Mesenchymal stem cell (in vitro differentiated cells and primary cell): ENCODE data around the gene TTLL11.
A peak's percentile ranks its signal among the peaks of the same experiment; 100 is the strongest.

Experiments
- DNase-seq: peaks from one replicate; pipeline ENCODE4 v3.0.0-alpha.2; 2013
- H2AFZ ChIP-seq: one replicate; pipeline ENCODE4 v1.6.1; 2013; ENCODE audit warnings: low read depth, mild to moderate bottlenecking, control low read depth, inconsistent platforms, low read length, moderate library complexity
- H2AK5ac ChIP-seq: 2 replicates; pipeline ENCODE4 v1.6.1; 2013; ENCODE audit warnings: low read length, moderate library complexity, mild to moderate bottlenecking, inconsistent platforms; ENCODE audit not compliant: severe bottlenecking
- H2BK120ac ChIP-seq: one replicate; pipeline ENCODE4 v1.6.1; 2013; ENCODE audit warnings: low read depth, mild to moderate bottlenecking, inconsistent platforms, low read length, moderate library complexity
- H2BK12ac ChIP-seq, 2 experiments: one replicate each; pipeline ENCODE4 v1.6.1; 2013; ENCODE audit warnings: inconsistent platforms in 2 of 2, low read length in 2 of 2, mild to moderate bottlenecking in 2 of 2, moderate library complexity in 2 of 2, control low read depth in 1 of 2
- H2BK15ac ChIP-seq: one replicate; pipeline ENCODE4 v1.6.1; 2013; ENCODE audit warnings: mild to moderate bottlenecking, low read depth, inconsistent platforms; ENCODE audit not compliant: poor library complexity, severe bottlenecking
- H2BK5ac ChIP-seq: 2 replicates; pipeline ENCODE4 v1.6.1; 2013; ENCODE audit warnings: low read depth, mild to moderate bottlenecking, low read length, control low read depth, inconsistent platforms; ENCODE audit not compliant: poor library complexity, severe bottlenecking
- H3K14ac ChIP-seq, 2 experiments: one replicate each; pipeline ENCODE4 v1.6.1; 2013; ENCODE audit warnings: inconsistent platforms in 2 of 2, low read length in 2 of 2, control low read depth in 1 of 2, mild to moderate bottlenecking in 1 of 2, moderate library complexity in 1 of 2
- H3K18ac ChIP-seq, 2 experiments: one replicate each; pipeline ENCODE4 v1.6.1; 2013; ENCODE audit warnings: inconsistent platforms in 2 of 2, low read length in 2 of 2, control low read depth in 1 of 2, low read depth in 1 of 2, mild to moderate bottlenecking in 1 of 2
- H3K23ac ChIP-seq, 2 experiments: one replicate each; pipeline ENCODE4 v1.6.1; 2013; ENCODE audit warnings: inconsistent platforms in 2 of 2, low read length in 2 of 2, mild to moderate bottlenecking in 2 of 2, moderate library complexity in 2 of 2, control low read depth in 1 of 2
- H3K27ac ChIP-seq: 2 replicates; pipeline ENCODE4 v1.5.1; 2013; ENCODE audit warnings: mild to moderate bottlenecking, moderate library complexity, low read length, control low read depth, inconsistent platforms; ENCODE audit not compliant: poor library complexity, severe bottlenecking
- H3K27me3 ChIP-seq, 2 experiments: 2 replicates each; pipeline versions ENCODE4 v1.6.1 to v1.7.0; 2013; ENCODE audit warnings: low read length in 2 of 2, mild to moderate bottlenecking in 2 of 2, moderate library complexity in 2 of 2, control low read depth in 1 of 2, inconsistent platforms in 1 of 2; ENCODE audit not compliant: control insufficient read depth in 1 of 2, insufficient read depth in 1 of 2
- H3K36me3 ChIP-seq, 2 experiments: 2 replicates each; pipeline versions ENCODE4 v1.6.1 to v1.7.0; 2013; ENCODE audit warnings: low read length in 2 of 2, control low read depth in 1 of 2, inconsistent platforms in 1 of 2, low read depth in 1 of 2, mild to moderate bottlenecking in 1 of 2; ENCODE audit not compliant: insufficient read depth in 2 of 2, control insufficient read depth in 1 of 2
- H3K4ac ChIP-seq, 2 experiments: one replicate each; pipeline ENCODE4 v1.6.1; 2013; ENCODE audit warnings: inconsistent platforms in 2 of 2, low read length in 2 of 2, mild to moderate bottlenecking in 2 of 2, moderate library complexity in 2 of 2, control low read depth in 1 of 2, low read depth in 1 of 2
- H3K4me1 ChIP-seq: 2 replicates; pipeline ENCODE4 v1.6.1; 2013; ENCODE audit warnings: low read depth, low read length, control low read depth; ENCODE audit not compliant: control insufficient read depth, insufficient read depth
- H3K4me2 ChIP-seq: 2 replicates; pipeline ENCODE4 v1.6.1; 2013; ENCODE audit warnings: low read length, mild to moderate bottlenecking, inconsistent platforms; ENCODE audit not compliant: poor library complexity, severe bottlenecking
- H3K4me3 ChIP-seq, 2 experiments: 2 replicates each; pipeline versions ENCODE4 v1.5.1 to v1.7.0; 2013; ENCODE audit warnings: low read length in 2 of 2, mild to moderate bottlenecking in 2 of 2, control low read depth in 1 of 2, low read depth in 1 of 2; ENCODE audit not compliant: insufficient read depth in 1 of 2
- H3K79me1 ChIP-seq: replicated peaks from 2 replicates; pipeline ENCODE4 v1.6.1; 2013; ENCODE audit warnings: mild to moderate bottlenecking, control low read depth, low read length, inconsistent platforms; ENCODE audit not compliant: poor library complexity, severe bottlenecking
- H3K9ac ChIP-seq: 2 replicates; pipeline ENCODE4 v1.7.0; 2013; ENCODE audit warnings: mild to moderate bottlenecking, low read length, moderate library complexity
- H3K9me3 ChIP-seq: 2 replicates; pipeline ENCODE4 v1.7.0; 2013; ENCODE audit warnings: mild to moderate bottlenecking, low read length; ENCODE audit not compliant: control insufficient read depth
- H4K8ac ChIP-seq: one replicate; pipeline ENCODE4 v1.6.1; 2013; ENCODE audit warnings: inconsistent platforms, mild to moderate bottlenecking, low read length, moderate library complexity
- H4K91ac ChIP-seq: one replicate; pipeline ENCODE4 v1.6.1; 2013; ENCODE audit warnings: mild to moderate bottlenecking, low read length, inconsistent platforms
- WGBS: methylation state at CpG from one replicate; pipeline ENCODE4 v1.1.7; 2013; ENCODE audit warnings: mixed read lengths; 5-methylcytosine and 5-hydroxymethylcytosine counted together

Gene TTLL11

GRCh38 chr9:121937240-121937639, 155.9 kb downstream of the TTLL11 start:
- Histone ChIP-seq H3K23ac (no peak overlapping the region), H4K91ac (no peak overlapping the region), H3K14ac (no peak overlapping the region), H3K9me3 (no peaks in the 10 kb centered on the region), H3K4me2 (no peak overlapping the region), H3K27me3 (peaks cover 0 to 4% of the 10 kb centered on the region in 2 experiments), H3K36me3 (no peaks in the 10 kb centered on the region), H3K4me3 (no peak overlapping the region), H3K9ac (no peak overlapping the region), H3K27ac (no peak overlapping the region), H3K79me1 (no peaks in the 10 kb centered on the region), H3K18ac (no peak overlapping the region), H4K8ac (no peak overlapping the region), H2BK120ac (no peak overlapping the region), H2AK5ac (no peak overlapping the region), H3K4ac (no peak overlapping the region), H2BK5ac (no peak overlapping the region), H3K4me1 (peaks cover 3% of the 10 kb centered on the region), H2AFZ (no peak overlapping the region), H2BK12ac (no peak overlapping the region), H2BK15ac (no peak overlapping the region)
- 80% methylated on average over 1 of the region's 2 CpGs for WGBS
- no peak for DNase-seq

- Histone ChIP-seq H3K4me3 (no peak overlapping the region), H4K91ac (no peak overlapping the region), H3K27ac (no peak overlapping the region), H2AFZ (no peak overlapping the region), H2BK120ac (no peak overlapping the region), H3K4me2 (no peak overlapping the region), H3K18ac (no peak overlapping the region), H3K23ac (no peak overlapping the region), H2BK15ac (no peak overlapping the region), H3K9ac (no peak overlapping the region), H4K8ac (no peak overlapping the region), H3K14ac (no peak overlapping the region), H3K4me1 (peaks cover 3% of the 10 kb centered on the region), H2BK12ac (no peak overlapping the region), H3K27me3 (no peaks in the 10 kb centered on the region), H3K4ac (no peak overlapping the region), H3K79me1 (no peaks in the 10 kb centered on the region), H2AK5ac (no peak overlapping the region), H3K36me3 (no peaks in the 10 kb centered on the region), H3K9me3 (no peaks in the 10 kb centered on the region), H2BK5ac (no peak overlapping the region)
- 73% methylated on average over 9 of the region's 9 CpGs for WGBS
- DNase-seq = no peak
Observed at GRCh38 chr9:121935739-121936138, 157.4 kb downstream of the TTLL11 start.

- no peak for DNase-seq
- no peak overlapping the region for H3K4me2 ChIP-seq
- no peak overlapping the region for H3K4me3 ChIP-seq
- no peak overlapping the region for H4K8ac ChIP-seq
- no peak overlapping the region for H3K9ac ChIP-seq
- no peak overlapping the region for H3K18ac ChIP-seq
- no peak overlapping the region for H2BK12ac ChIP-seq
- H2BK120ac ChIP-seq = no peak overlapping the region
- no peak overlapping the region for H2AFZ ChIP-seq
- no peaks in the 10 kb centered on the region for H3K79me1 ChIP-seq
- H3K14ac ChIP-seq = no peak overlapping the region
- WGBS = 80% methylated on average over 5 of the region's 5 CpGs
- no peak overlapping the region for H3K27ac ChIP-seq
- no peak overlapping the region for H2BK5ac ChIP-seq
- H3K4ac ChIP-seq = no peak overlapping the region
- H2BK15ac ChIP-seq = no peak overlapping the region
- no peak overlapping the region for H2AK5ac ChIP-seq
- no peak overlapping the region for H3K23ac ChIP-seq
- H3K27me3 ChIP-seq = no peaks in the 10 kb centered on the region
- no peak overlapping the region for H4K91ac ChIP-seq
- no peaks in the 10 kb centered on the region for H3K9me3 ChIP-seq
- H3K36me3 ChIP-seq = no peaks in the 10 kb centered on the region
- H3K4me1 ChIP-seq = no peaks in the 10 kb centered on the region
Observed at GRCh38 chr9:121930956-121931355, 162.2 kb downstream of the TTLL11 start.

- H2BK12ac ChIP-seq = no peak overlapping the region
- H4K91ac ChIP-seq = no peak overlapping the region
Observed at GRCh38 chr9:121929893-121930875, 162.9 kb downstream of the TTLL11 start.

More at GRCh38 chr9:121929893-121930875, 162.9 kb downstream of the TTLL11 start:
- no peak overlapping the region for H3K4me2 ChIP-seq
- H2AFZ ChIP-seq = no peak overlapping the region
- peak; percentile 8 for DNase-seq
- H3K9ac ChIP-seq = no peak overlapping the region
- H2BK120ac ChIP-seq = no peak overlapping the region
- H3K23ac ChIP-seq = no peak overlapping the region
- no peak overlapping the region for H2BK15ac ChIP-seq
- H3K4me1 ChIP-seq = no peaks in the 10 kb centered on the region
- no peaks in the 10 kb centered on the region for H3K36me3 ChIP-seq
- H2BK5ac ChIP-seq = no peak overlapping the region
- no peak overlapping the region for H3K27ac ChIP-seq
- no peak overlapping the region for H3K18ac ChIP-seq
- H3K4ac ChIP-seq = no peak overlapping the region
- no peaks in the 10 kb centered on the region for H3K27me3 ChIP-seq
- no peak overlapping the region for H4K8ac ChIP-seq
- H3K79me1 ChIP-seq = no peaks in the 10 kb centered on the region
- no peaks in the 10 kb centered on the region for H3K9me3 ChIP-seq
- H3K14ac ChIP-seq = no peak overlapping the region
- WGBS = 73% methylated on average over 8 of the region's 12 CpGs
- H3K4me3 ChIP-seq = no peak overlapping the region
- no peak overlapping the region for H2AK5ac ChIP-seq
